Raji (cell line): ENCODE results near the gene ATRAID.

Experiments
- POLR2A ChIP-seq: IDR thresholded peaks from 2 replicates; pipeline ENCODE4 v1.6.1; 2011; ENCODE audit warnings: low read depth, low read length, control low read depth; ENCODE audit not compliant: insufficient read depth

The ATRAID gene

GRCh38 chr2:27209621-27210401 is 2.0 kb upstream of the ATRAID start:
- TF ChIP-seq POLR2A, result no peak

- peak; percentile 48 for TF ChIP-seq POLR2A
These were observed 449 bp upstream of the ATRAID start for GRCh38 chr2:27211241-27211942.

GRCh38 chr2:27212626-27213471 is 1.0 kb downstream of the ATRAID start:
- no peak for TF ChIP-seq POLR2A

DNA sequence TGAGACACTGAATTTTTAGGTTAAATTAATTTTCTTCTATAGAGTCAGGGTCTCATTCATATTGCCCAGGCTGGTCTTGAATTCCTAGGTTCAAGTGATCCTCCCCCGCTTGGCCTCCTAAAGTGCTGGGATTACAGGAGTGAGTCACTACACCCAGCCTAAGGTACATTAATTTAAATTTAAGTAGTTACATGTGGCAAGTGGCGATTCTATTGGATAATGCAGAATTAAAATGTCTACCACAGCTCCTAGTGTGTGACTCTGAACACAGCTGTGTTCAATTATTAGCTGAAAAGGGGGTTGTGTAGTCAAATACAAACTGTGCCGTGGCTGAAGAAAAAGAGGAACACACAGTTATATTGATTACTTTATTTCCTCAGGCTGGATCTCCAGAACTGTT is 3.1 kb downstream of the ATRAID start:
- no peak for TF ChIP-seq POLR2A

- no peak for TF ChIP-seq POLR2A
These were observed 4.7 kb downstream of the ATRAID start for GRCh38 chr2:27216416-27217137.

DNA sequence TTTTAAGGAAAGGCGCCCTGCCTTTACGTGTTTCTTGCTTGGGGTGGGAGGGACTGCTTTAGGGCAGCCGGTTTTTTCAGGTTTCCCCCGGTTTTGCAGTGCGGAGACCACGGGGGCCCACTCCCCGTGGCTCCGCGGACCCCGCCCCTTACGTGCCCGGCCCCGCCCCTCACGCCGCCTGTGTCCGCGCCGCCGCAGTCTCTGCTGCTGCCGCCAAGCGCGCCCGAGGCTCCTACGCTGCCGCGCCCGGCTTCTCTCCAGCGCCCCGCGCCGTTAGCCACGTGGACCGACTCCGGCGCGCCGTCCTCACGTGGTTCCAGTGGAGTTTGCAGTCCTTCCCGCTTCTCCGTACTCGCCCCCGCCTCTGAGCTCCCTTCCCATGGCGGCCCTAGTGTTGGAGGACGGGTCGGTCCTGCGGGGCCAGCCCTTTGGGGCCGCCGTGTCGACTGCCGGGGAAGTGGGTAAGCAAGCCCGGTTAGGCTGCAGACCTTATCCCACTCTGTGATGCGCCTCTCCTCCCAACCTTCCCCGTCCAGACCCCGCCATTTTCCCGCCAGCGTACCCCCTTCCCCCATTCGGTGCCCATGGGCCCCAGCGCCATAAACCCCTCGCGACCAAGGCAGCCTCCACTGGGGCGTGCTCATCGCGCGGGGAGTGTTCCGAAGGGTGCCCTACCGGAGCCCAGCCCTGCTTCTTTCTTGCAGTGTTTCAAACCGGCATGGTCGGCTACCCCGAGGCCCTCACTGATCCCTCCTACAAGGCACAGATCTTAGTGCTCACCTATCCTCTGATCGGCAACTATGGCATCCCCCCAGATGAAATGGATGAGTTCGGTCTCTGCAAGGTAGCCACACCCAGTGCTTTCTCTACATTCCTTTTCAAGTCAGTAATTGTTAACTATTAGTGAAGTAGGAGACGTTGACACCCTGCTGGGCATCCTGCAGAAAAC is 5.6 kb downstream of the ATRAID start, which contains the start of gene CAD:
Gene CAD (plus strand): TSS at position 197 of the 949 bp plus-strand sequence. CDS start 183 bp downstream, at position 380.
- TF ChIP-seq POLR2A, result peak; percentile 84

DNA sequence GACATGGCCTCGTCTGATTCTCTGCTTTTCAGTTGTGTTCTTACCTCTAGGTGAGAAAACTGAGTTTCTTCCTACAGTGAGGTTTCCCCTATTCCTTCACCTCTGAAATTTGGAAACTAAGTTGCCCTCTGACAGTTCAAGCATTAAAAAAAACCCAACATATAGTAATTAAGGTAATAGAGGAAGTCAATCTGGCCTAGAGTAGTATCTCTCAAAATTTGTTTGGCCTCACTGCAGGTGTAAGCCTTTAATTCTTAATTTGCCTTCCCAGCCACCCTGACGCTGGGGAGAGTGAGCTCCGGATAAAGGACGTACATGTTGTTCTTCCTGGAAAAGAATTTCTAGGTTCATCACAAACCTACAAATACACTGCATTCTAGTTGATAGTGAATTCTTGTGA is 6.8 kb downstream of the ATRAID start:
- no peak for TF ChIP-seq POLR2A

GRCh38 chr2:27219091-27219490 is 7.2 kb downstream of the ATRAID start:
- no peak for TF ChIP-seq POLR2A

DNA sequence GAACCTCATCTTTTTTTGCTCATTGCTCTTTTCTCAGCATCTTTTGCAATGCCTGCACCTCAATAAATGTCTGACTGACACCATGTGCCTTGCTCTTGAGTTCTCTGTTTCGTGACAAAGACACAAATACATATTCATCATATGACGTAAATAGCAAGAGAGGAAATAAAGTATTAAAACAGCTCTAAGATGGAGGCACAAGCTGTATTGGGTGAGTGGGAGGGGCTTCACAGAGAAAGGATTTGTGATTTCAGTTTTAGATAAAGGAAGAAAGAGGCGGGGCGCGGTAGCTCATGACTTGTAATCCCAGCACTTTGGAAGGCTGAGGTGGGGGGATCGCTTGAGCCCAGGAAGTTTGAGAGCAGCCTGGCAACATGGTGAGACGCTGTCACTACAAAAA is 8.2 kb downstream of the ATRAID start:
- TF ChIP-seq POLR2A, result no peak

- no peak for TF ChIP-seq POLR2A
These were observed 9.3 kb downstream of the ATRAID start for GRCh38 chr2:27221166-27221565.

- TF ChIP-seq POLR2A, result no peak
These were observed 10.6 kb downstream of the ATRAID start for GRCh38 chr2:27222407-27222806.

DNA sequence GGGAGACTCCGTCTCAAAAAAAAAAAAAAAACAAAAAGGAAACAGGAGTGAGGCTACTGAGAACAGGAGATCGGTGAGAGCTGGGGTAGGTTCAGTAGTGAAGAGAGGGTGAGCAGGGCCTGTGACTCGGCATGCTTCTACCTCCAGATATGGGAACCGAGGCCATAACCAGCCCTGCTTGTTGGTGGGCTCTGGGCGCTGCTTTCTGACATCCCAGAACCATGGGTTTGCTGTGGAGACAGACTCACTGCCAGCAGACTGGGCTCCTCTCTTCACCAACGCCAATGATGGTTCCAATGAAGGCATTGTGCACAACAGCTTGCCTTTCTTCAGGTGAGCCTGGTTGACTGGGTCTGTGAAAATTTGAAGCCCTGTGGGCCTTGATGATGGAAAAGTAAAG is 11.6 kb downstream of the ATRAID start:
- no peak for TF ChIP-seq POLR2A

DNA sequence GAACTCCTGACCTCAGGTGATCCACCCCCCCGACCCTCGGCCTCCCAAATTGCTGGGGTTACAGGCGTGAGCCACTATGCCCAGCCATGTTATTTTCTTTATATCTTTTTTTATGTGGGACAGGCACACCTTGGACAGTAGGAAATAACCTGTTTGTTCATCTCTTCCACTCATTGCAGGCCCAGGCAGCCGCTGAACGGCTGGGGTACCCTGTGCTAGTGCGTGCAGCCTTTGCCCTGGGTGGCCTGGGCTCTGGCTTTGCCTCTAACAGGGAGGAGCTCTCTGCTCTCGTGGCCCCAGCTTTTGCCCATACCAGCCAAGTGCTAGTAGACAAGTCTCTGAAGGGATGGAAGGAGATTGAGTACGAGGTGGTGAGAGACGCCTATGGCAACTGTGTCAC is 13.7 kb downstream of the ATRAID start:
- TF ChIP-seq POLR2A, result no peak

- no peak for TF ChIP-seq POLR2A
These were observed 15.7 kb downstream of the ATRAID start for GRCh38 chr2:27227501-27227900.
